Retina (tissue), 1 donor: ENCODE data around the gene SGK2.

Experiments used
- DNase-seq: peaks from one replicate; pipeline ENCODE4 v3.0.0-alpha.2; 2016

SGK2 gene

DNA sequence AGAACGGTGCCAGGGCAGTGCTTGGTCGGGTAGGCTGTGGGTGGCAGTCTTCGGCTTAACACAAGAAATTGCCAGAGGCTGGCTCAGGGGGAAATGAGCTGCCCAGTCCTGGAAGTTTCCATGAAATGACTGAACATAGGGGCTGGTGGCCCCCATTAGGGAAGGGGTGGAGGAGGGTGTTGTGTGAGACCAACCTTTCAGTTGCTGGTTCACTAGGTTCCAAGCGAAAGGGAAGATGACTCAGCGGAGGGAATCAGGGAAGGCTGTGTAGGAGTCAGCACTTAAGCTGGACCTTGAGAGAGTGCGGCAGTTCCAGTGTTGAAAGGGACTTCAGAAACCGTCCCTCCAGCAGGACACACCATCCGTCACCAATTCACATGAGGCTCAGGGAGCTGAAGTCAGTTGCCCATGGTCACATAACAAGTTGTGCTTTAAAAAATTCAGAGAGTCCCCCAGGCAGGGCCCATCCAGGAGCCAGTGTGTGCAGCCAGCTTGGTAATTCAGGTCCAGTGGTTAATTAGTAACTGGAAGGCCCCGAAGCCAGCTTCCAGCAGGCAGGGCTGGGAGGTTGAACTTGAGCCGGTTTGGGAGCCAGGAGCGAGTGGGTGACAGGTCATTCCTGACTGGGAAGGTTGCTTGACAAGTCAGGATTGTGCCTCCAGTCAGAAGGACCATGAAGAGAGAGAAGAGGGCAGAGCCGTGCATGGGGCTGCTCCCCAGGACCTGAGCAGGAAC lies at the start of gene SGK2:
SGK2 (plus strand) TSS at position 616 of the 735 bp plus-strand sequence. CDS start 7,469 bp downstream, outside the sequence.
- no peak for DNase-seq

DNA sequence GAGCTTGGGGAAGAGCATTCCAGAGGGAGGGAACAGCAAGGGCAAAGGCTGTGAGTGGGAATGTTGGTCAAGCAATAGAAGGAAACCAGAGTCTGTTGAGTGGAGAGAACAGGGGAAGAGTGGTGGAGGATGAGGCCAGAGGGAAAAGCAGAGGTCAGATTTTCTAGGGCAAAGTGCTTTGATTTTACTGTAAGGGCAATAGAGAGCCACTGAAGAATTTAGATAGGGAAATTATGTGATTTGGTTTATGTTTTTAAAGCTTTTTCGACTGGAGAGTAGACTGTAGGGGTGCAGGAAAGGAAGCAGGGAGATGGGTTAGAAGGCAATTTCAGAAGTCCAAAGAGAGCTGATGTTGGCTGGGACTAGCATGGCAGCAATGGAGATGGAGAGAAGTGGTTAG lies 46.9 kb upstream of the SGK2 start:
- DNase-seq = no peak

DNA sequence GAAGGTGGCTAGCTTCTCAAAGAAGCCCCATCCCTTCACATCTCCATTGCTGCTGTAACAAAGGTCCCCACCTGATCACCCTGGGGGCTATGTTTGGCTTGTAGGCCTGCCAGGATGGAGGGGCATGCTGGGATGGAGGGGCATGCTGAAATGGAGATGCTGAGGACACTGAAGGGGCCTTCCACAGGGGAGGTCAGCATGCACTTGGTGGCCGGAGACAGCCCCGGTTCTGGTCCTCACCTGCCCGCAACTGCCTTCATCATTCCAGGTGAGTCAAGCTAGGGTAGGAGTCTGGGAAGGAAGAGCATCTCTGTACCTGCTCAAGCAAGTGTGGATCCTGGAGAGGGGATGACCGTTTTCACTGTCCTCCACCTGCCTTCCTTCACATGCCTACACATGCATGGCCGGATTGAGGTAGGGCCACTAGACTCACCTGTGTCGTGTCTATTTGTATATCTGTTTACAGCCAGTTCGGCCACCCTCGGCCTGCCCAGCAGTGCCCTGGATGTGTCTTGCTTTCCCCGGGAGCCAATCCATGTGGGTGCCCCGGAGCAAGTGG lies 45.4 kb upstream of the SGK2 start:
- no peak for DNase-seq

DNA sequence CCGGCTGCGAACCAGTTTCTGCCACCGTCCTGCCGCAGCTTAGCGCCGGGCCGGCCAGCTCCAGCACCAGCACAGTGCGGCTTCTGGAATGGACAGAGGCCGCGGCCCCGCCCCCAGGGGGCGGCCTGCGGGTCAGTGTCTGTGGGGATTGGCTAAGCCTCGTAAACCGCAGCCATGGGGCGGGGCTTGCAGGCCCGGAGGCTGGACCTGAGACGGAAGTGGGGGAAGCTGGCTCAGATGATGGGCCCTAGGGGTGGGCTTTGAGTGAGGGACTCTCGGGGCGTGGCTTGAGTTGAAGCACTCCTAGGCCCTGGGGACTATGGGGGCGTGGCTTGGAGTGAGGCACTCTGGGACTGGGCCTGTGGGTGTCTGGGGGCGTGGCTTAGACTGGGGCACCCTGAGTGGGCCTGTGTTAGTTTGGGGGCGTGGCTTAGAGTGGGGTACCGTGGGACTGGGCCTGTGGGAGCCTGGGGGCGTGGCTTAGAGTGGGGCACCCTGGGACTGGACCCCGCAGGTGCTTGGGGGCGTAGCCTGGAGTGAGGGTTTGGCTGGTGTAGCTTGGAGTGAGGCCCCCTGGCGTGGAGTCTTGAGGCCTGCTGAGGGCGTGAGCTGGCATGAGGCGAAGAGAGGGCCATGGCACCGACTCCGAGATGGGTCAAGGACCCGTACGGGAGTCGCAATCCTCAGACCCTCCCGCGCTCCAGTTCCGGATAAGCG lies 44.7 kb upstream of the SGK2 start:
- DNase-seq = peak; percentile 94

DNA sequence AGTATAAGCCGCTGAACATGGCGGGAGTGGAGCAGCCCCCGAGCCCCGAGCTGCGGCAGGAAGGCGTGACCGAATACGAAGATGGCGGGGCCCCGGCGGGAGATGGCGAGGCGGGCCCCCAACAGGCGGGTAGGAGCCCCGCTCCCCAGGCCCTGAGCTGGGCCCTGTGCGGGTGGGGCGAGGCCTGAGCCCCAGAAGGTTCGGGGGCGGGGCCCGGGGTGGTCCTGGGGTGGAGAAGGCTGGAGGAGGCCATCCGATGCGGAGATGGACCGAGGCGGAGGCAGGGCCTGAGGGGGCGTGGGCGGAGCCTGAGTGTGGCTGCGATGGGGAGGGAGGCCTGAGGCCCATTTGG lies 44.2 kb upstream of the SGK2 start:
- no peak for DNase-seq

DNA sequence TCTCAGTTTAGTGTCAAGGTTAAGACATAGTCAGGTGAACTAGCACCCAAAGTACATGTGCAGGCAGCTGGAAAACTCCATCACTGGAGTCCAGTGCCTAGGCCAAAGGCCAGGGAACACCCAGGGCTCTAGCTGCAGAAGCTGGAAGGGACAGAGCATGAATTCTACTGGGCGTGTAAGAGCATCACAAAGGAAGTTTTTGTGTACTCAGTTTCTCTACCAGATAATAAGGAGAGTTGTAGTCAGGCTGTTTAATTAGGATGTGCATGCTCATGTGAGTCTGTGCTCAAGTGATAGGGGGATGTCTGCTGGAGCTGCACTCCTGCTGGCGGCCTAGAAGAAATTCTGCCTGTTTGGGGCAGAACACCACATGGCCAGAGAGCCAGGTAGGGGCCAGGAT lies 43.2 kb upstream of the SGK2 start:
- no peak for DNase-seq

DNA sequence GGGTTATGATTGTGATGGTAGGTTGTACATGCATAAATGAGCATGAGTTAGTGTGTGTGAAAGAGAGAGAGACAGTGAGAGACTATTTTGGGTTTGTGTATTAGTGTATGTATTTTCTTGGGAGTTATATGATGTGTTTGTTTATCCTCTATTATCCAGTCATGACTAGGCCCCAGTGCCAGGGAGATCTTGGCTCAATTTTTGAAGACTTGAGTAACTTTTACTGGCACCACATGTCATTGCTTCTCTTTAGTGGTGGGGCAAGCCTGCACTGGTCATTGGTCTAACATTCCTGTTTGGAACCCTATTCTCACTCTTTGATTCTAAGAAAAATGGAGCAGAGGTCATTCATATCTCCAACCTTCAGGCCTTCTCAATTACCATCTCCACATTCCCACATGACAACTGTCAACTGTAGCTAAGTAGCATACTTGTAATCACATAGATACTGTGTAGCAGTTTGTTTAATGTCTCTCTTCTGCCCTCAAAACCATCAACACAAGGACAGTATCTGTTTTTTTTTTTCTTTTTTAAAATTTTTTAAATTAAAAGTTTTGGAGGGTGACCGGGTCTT lies 42.5 kb upstream of the SGK2 start:
- no peak for DNase-seq

DNA sequence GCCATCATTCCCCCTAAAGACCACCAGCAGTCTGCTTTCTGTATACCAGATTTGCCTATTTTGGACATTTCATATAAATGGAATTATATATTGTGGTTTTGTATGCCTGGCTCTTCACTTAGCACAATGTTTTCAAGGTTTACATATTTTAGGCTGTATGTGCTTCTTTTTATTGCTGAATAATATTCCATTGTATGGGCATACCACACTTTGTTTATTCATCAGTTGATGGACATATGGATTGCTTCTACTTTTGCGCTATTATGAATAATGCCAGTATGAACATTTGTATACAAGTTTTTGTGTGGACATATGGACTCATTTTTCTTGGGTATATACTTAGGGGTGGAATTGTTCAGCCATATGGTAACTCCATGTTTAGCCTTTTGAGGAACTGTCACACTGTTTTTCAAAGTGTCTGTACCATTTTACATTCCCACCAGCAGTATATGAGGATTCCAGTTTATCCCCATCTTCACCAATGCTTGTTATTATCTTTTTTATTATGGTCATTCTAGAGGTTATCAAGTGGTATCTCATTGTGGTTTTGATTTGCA lies 38.7 kb upstream of the SGK2 start:
- DNase-seq = no peak

DNA sequence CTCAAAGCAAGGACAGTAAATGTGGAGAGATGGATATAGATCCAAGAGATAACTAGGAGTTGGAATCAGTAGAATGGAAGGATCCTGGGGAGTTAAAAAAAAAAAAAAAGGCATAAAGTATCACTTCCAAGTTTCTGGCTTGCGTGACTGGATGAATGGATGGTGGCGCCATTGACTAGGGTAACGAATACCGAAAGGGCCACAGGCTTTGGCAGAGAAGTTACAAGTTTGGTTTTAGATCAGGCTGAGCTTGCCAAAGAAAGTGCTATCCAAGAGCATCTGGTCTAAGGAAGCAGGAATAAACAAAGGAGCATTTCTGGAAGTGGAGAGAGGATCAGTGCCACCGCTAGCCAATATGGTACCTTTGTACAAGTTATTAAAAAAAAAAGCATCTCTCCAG lies 33.8 kb upstream of the SGK2 start:
- no peak for DNase-seq

DNA sequence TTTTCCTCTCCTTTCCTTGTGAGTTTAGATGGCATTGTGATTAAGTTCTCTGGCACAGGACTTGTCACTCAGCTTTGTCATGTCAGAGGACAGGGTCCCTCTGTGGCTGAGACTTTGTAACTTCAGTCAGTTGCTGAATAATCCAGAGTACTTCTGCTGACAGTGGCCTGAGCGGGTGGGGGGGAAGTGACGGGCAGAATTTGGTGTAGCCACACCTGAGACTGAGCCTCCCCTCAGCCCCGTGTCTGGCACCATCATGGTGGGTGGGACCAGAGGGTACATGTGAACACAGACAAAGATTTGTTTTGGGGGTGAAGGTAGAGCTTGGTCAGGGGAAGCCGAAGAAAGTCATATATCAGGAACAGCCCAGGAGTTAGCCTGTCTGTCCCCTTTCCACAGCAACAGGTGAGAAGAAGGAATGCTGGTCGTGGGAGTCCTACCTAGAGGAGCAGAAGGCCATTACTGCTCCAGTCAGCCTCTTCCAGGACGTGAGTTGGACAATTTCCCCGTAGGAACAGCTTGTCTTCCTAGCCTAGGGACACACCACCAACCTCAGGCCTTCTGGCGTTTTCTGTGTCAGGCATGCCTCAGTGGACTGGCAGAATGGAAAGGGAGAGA lies 30.5 kb upstream of the SGK2 start:
- no peak for DNase-seq

DNA sequence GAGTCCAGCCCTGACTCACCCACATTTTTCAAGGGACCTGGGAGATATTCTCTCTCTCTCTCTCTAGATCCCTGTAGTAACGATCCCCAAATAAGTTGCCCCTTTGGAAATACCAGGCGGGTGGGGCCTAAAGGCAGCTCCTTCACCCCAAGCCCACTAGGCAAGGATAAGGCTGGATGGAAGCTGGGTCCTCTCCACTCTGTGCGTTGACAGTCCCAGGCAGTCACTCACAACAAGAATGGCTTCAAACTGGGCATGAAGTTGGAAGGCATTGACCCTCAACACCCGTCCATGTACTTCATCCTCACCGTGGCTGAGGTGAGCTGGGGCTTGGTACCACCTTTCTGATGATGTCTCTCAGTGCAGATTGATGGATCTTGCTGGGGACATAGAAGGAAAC lies 29.8 kb upstream of the SGK2 start:
- no peak for DNase-seq

DNA sequence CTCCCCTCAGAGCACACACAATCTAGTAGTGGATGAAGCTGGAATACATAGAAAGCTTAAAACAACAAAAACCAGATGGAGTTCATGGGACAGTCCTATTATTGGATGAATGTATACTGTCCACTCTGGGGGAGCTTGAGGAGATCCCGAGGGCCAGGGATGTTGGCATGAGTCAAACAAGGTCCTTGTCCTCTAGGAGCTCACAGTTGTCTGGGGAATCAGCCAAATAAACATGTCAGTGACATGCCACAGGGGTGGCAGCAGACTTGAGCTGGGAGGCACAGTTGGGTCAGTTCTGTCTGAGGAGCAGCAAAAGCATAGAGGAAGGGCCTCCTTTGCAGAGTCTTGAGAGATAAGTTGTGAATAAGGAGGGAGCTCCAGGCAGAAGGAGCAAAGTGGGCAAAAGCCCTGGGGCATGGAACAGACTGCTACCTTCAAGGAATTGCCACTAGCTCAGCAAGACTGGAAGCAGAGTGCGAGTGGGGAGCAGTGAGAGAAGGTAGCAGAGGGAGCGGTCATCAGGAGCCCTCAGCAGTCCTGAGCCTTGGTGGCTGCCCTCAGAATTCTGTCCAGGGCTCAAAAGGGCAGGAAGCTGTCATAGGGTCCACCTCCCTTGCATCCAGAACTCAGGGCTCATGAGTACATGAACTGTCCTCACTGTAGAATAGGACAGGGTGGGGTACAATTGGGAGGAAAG lies 29.2 kb upstream of the SGK2 start:
- DNase-seq = no peak

DNA sequence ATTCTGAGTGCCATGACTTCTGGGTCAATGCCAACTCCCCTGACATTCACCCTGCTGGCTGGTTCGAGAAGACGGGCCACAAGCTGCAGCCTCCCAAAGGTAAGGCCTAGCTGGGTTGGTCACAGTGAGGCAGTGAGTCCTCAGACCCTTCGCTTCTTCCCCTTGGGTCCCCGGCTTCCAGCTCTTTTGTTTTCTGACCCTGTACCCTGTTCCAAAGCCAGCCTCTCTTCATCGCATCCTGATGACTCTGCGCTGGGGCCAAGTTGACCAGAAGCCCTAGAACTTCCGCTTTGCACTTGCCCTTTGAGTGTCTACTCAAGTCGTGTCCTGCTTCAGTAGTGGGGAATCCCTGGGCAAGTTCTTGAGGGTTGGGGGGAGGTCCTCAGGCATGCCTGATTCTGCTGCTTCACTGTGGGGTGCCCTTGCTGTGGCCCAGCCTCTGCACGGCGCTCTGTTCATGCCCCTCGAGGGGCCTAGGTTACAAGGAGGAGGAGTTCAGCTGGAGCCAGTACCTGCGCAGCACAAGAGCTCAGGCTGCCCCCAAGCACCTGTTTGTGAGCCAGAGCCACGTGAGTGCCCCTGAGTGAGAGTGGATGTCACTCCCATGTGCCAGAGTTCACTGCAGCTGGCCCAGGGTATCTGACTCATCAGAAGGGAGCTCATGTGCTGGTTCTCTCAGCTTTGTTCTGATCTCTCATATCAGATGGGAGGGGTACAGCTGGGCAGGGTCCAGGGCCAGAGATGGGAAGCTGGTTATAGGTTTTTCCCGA lies 28.3 kb upstream of the SGK2 start:
- DNase-seq = no peak

DNA sequence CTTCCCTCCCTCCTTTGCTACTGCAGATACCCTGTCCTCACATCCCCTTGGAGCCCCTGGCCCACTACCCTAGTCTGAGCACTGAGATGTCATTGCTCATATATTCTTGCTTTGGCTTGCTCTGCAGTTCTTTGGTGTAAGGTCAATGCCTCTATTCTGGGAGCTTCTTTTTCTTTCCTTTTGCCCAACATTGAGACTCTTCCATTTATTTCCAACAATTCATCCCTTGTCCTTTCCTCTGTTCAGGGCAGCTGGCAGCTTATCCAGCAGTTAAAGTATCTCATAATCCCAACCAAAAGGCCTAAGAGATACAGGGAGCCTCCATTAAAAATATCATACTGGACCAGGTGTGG lies 27.8 kb upstream of the SGK2 start:
- DNase-seq = no peak

DNA sequence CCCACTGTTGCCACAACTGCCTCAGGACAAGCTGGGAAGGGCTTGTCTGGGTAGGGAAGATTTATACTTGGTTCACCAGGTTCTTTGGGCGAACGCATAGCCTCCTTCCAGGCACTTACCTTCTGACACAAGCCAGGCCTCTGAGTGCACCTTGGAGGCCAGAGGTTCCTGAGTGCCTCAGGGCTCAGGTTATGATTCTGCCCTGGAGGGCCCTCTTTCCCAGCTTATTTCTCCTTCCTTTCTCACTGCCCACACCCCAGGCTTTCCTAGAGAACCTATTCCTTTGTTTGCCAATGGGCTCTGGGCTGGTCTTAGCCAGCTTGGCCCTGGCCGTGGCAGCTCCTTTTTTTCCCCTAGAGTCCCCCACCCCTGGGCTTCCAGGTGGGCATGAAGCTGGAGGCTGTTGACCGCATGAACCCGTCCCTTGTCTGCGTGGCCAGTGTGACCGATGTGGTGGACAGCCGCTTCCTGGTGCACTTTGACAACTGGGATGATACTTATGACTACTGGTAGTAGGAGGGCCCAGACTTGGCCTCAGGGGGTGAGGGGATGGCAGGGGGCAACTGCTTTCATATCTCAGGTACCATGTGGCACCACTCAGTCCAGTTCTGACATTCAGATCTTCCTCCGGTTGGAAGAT lies 26.3 kb upstream of the SGK2 start:
- DNase-seq = no peak

DNA sequence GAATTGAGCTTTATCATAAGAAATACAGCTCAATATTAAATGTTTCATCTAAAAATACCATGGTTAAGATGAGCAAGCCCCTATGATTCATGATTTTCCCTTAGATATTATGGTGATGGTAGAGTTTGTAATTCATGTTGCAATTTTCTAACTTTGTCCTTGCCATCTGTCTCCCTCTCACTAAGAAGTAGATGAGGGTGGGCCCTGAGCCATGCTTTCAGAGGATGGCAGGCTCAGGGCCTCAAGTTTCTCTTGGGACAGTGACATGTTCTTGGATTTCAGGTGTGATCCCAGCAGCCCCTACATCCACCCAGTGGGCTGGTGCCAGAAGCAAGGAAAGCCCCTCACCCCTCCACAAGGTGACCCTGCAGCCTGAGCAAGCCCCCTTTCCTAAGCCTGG lies 25.8 kb upstream of the SGK2 start:
- no peak for DNase-seq

DNA sequence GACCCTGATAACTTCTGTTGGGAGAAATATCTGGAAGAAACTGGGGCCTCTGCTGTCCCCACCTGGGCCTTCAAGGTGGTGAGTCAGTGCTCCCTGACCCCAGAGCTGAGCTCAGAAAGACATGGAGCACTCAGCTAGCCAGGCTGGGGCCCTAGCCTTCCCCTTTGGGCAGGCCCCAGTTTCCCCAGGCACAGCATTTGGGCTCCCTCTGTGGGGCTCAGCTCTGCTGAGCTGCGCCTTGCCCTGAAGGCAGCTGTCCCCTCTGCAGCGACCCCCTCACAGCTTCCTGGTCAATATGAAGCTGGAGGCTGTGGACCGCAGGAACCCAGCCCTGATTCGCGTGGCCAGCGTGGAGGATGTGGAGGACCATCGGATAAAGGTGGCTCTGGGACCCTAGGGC lies 24.8 kb upstream of the SGK2 start:
- DNase-seq = no peak

DNA sequence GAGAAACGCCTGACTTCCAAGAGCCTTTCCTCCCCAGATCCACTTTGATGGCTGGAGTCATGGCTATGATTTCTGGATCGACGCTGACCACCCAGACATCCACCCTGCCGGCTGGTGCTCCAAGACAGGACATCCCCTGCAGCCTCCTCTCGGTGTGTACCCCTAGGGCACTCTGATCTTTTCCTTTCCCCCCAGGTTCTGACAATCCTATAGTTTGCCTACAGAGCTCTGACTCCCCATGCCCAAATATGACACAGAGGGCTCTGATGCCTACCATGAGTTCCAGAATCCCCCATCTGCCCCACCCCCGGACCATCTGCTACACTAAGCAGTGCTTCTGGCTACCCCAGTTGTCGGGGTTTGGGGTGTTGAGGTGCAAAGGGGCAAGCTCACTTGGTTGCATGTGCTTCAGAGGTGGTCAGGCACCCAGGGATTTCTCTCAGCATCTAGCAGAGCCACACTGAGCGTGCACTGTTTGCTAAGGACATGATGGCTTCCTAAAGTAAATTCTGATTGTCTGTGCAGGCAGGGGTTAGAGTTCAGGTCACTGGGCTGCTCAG lies 24.0 kb upstream of the SGK2 start:
- no peak for DNase-seq

DNA sequence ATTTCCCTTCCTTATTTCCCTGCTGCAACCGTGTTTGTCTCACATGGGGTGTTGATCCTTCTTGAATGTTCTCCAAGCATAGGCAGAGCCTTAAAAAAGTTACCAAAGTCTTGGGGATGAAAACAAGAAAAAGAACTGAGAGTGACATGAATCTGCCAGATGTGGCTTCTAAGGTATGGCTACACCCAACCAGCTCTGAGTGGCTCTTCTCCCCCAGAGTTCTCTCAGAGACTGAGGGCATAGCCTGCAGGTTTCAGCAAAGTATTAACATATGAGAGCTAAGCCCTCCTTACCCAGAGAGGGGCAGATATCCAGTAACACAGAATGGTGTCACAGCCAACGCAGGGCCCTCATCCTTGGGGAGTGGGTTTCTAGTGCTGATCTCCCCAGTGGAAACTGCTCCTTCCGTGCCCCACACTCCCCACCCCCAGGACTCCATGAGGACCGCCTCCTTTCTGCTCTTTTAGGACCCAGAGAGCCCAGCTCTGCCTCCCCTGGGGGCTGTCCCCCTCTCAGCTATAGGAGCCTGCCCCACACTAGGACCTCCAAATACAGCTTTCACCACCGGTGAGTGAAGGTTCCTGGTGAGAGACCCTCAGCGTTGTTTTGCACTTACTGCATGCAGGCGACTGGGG lies 23.3 kb upstream of the SGK2 start:
- no peak for DNase-seq

DNA sequence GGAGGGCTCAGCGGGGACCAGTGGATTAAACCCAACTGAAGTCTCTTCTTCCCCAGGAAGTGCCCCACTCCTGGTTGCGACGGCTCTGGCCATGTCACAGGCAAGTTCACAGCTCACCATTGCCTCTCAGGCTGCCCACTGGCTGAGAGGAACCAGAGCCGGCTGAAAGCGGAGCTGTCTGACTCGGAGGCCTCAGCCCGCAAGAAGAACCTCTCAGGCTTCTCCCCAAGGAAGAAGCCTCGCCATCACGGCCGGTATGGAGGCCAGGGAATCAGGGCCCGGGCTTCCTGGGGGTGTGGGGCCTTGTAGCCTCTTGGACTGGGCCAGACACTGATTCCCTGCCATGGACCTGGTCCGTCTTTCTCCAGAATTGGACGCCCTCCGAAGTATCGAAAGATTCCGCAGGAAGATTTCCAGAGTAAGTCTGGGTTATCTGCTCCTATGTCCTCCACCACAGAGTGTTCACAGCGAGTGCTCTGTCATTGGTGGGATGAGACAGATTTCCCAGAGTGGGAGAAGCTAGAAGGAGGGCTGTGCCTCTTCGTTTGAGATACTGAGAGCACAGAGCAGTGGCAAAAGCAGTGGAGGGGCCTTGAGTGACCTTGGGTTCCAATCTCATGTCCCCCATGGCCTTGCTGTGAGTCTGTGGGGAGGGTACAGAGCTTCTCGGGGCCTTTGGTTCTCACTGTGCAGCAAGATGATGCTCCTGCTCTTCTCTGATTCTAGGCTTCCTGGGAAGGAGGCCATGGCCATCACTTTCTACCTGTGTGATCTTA lies 22.6 kb upstream of the SGK2 start:
- DNase-seq = no peak
